NCI-H2081 (cell line): ENCODE results near the gene SGMS1.

ENCODE experiments used
- DNase-seq, 2 experiments: peaks; one replicate each; lab custom pipeline; 2025; lab: John Stamatoyannopoulos, UW

Gene SGMS1

GRCh38 chr10:50636618-50637579 lies 13.1 kb upstream of the SGMS1 start:
- DNase-seq = no peak

DNA sequence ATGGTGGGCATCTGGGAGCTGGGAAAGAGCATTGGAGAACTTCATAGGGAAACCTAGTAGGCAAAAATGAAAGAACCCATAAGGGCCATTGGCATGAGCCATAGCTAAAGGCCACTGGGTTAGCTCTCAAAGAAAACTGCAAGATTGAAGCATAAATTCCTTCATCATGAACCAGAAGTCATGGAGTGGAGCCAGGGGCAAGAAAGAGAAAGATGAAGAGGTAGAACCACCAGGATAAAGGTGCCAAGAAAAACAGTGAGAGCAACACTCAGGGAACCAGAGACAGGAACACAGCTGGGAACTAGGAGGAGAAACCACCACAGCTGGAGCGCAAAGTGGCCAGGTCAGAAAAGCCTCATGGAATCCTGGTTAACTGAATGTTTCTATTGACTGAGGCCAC lies 11.5 kb upstream of the SGMS1 start:
- DNase-seq = no peak

- DNase-seq = no peak
Measured at GRCh38 chr10:50634479-50634878, 10.7 kb upstream of the SGMS1 start.

GRCh38 chr10:50631052-50631451 lies 7.3 kb upstream of the SGMS1 start:
- no peak for DNase-seq

DNA sequence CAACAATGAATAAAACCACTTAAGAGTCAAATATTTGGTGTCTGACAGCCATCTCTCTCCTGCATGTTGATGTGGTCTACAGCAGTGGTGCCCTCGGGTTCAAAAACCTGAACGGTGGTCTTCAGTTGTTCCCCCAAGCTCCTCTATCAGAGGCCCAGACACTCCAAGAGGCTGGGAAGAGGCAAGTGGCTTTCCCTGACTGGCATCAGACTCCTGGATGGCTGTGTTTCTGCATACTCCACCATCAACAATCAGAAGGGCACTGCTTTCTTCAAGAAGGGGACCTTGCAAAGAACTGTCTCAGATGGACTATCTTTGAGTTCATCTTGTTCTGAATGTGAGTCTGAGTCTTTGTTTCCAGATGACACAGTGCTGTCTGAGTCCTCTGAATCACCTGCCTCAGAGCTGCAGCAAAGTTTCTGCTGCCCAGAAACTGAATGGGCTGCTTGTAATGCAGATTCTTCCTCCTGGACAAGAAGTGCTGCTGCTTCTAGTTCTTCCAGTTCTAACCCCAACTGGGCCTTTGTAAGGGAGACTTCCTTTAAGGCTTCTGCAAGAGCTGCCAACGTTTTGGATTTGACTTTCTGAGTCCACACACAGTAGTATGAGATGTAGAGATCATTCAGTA lies 5.9 kb upstream of the SGMS1 start:
- DNase-seq = no peak

- no peak for DNase-seq
Measured at GRCh38 chr10:50627896-50628295, 4.1 kb upstream of the SGMS1 start.

DNA sequence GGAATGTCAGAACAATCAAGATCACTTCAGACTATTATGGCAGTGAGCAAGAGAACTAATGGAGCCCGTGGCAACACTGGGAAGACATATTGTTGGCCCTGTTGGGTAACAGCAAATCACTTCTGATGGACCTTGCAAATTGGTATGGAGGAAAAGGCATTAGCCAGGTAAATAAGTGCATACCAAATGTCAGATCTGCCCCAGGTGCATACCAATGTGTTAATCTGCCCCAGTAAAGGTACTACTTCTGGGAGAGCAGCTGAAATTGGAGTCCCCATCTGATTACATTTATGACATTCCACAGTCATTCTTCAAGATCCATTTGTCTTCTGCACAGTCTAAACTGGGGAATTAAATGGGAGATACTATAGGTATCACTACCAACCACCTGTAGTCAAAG lies 3.7 kb upstream of the SGMS1 start:
- no peak for DNase-seq

GRCh38 chr10:50625649-50626132 lies 1.9 kb upstream of the SGMS1 start:
- peak in 1 of 2 experiments; percentile 9 for DNase-seq

DNA sequence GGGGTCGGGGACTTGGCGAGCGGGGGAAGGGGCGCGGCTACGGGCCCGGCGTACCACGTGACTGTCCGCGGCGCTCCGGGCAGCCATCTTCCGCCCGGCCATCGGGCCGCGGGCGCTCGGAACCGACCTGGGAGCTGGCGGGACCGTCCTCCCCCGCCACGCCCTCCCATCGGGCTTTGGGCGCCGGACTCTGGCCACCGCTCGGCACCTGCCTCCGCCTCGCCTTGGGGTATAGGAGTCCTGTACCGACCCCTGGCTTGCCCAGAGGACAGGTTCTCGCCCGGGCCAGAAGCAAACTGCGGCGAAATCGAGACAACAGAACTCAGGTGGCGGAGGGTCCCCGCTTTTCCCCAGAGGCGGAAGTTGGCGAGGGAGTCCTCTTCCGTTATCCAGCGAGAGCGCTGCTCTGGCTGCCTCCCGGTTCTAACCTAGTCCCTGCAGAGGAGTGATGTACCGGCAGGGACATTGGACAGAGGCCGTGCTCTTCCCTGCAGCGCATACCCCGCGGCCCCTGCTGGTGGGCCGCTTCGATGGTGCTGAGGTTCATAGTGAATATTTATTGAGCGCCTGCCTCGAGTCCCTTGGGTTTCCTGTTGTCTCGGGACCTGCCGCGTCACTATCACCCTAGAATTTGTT lies 1.2 kb upstream of the SGMS1 start:
- peak; percentile 70 to 83 for DNase-seq

GRCh38 chr10:50624413-50624865 lies 683 bp upstream of the SGMS1 start:
- peak; percentile 88 for DNase-seq

DNA sequence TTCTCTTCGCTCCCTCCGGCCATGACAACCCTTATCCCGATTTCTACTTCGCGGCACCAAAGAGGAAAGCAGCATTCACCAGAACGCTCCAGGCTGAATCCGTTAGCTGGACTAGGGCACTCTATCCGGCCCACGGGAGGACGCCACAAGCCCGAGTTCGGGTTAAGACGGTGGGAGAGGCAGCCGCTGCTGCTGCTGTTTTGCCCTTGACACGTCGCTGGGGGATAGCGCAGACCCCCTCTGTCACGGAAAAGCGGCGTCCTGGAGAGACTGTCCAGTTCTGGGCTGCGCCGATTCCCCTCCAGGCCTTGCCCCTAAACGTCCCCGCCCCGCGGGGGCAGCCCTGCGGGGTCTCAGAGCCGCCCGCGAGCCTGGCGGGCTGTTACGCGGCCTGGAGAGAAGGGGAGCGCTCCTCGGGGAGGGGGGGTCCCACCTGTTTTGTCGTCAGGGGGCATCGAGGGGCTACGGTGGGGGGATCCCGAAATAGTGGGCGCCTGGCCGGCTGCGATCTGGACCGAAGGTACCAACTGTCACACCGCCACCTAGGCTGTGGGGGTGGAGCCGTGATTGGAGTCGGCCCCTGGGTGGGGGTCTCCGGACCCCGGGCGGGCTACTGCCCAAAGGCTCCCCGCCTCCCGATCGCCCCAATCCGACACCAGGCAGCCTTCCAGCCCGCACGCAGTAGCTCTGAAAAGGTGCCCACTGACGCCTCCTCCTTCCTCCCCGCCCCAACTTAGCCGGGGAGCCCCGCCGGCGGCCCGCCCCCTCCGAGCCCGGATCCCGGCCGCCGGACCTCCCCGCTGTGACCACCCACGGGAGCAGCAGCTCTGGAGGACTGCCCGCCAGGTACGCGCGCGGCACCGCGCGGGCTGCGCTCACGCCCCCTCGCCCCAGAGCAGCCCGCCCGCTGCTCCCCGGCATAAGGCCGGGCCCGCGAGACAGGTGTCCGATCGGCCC lies 772 bp downstream of the SGMS1 start:
- DNase-seq = peak in 1 of 2 experiments; percentile 16

DNA sequence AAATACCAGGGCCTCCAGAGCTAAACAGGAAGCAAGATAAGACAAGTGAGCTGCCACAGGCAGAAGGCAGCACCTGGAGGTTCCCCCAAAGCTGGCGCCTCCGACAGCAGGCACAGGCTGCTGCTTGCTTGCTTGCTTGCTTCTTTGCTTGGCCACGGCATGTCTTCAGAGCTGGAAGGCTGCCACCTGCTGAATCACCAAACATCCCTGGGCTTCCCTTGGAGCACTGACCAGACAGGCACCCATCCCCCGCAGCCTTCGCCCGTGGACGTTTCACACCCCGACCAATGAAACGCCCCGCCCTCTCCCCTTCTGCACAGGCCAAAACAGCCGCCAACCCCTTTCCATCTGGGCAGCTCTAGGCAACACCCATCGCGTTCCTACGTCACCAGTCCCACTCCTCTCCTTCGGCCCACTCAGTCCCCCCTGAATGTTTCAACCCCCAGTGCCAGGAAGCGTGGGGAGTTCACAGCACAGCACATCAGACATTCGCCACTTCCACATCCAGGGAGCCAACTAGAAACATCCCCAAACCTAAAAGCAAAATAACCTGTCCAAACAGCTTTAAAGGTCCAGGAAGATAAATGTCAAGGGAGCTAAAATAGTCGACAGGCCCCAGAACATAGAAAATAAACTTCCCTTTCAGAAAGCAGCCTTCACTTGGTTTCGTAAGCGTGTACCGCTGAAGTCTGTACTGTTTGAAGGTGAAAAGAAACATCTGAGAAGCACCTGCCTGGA lies 1.6 kb downstream of the SGMS1 start:
- peak; percentile 29 to 44 for DNase-seq

- DNase-seq = no peak
Measured at GRCh38 chr10:50620899-50621298, 2.9 kb downstream of the SGMS1 start.

- DNase-seq = no peak
Measured at GRCh38 chr10:50619882-50620281, 3.9 kb downstream of the SGMS1 start.

DNA sequence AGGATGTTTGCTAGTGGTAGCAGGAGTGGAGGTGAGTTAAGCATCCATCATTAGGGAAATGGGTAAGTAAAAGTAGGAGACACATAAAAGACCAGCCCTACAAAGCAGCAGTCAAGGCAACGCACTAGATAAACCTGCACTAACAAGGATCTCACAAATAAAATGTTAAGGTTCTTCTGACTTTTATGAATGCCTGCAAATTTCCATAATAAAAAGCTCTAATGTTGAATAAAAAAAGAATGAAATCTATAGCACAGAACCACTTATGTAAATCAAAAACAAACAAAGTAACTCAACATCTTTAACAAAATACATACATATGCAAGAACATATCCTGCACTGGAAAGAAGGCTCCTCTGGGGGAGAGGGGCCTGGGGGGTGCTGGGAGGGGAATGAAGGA lies 4.6 kb downstream of the SGMS1 start:
- no peak for DNase-seq

DNA sequence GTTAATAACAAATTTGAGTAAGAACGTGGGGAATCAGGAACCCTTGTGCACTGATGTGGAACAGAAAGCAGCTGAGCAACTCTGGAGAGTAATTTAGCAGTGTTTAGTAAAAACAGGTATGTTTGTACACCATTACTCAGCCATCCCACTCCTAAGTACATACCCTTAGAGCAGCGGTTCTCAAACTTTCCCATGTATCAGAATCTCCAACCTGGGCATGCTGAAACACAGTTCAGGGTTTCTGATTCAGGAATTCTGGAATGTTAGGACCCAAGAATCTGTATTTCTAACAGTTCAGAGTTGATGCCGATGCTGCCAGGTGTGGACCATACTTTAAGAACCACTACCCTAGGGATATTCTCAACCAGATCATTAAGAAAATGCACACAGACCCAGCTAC lies 5.1 kb downstream of the SGMS1 start:
- no peak for DNase-seq

GRCh38 chr10:50615658-50616057 lies 8.1 kb downstream of the SGMS1 start:
- DNase-seq = no peak

GRCh38 chr10:50614444-50615137 lies 9.2 kb downstream of the SGMS1 start:
- peak; percentile 12 to 32 for DNase-seq

DNA sequence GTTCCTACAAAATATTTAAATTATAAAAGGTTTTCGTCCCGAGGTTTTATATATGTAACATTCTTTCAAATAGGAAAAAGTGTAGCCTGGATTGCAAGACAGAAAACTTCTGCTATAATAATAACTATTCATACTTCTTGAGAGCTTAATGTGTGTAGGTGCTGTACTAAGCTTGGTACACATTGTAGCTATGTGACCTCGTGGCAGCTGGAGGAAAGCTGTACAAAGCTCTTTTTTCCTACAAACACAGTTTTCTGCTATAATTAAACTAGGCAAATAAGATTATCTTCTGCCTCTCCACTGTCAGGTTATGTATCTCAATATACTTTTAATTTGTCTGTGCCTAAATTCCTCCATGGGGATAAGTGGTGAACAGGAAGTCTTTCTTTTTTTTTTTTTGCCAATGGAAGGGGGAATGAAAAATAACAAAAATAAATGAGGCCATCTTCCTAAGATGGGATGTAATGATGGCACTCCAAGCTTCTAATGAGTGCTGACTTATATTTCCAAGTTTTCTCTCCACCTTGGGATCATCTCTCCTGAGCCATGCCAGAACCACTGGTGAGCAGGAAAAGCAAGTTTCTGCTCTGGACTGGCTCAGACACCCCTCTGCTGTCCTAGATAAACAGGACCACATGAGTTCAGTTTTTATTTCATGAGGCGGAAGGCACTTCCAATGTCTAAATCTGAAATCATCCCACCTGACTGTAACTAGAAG lies 9.9 kb downstream of the SGMS1 start:
- DNase-seq = no peak
